ENCODE measurements around the gene CFAP46. TPM values are rescaled to one million over a fixed set of nuclear protein-coding genes. Genes with fewer than 3 reads are reported as not detected.

The CFAP46 gene
- total and polyA plus RNA-seq, 10 of the 15 experiments (the other 5 are each of a cell fraction or from before 2014, with no cell fraction given): 0.01 to 0.18 (median 0.03) TPM; not detected in 7

DNA sequence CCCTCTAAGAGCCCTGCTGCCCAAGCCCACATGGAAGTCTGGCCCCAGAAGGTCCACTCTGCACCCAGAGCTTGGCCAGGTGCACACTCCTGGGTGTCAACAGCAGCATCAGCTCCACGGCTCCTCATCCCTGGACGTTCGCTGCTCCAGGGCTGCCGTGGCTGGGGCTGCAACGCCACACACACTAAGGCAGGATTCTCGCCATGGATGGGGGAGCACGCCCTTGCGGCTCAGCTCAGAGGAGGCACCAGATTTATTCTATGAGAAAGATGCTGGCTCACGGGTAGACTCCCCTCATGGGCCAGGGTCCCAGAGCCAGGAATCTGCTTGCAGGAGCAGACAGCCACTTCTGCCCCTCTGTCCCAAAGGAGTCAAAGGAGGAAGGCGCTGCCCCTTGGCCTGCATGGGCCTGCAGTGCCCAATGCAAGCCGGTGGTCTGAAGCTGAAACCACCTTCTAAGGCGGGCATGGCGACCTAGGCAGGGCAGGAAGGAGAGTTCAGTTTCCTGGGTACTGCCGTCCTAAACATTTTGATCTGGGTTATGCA, 42.1 kb downstream of the CFAP46 start:
- Histone ChIP-seq H3K4me2 (ENCODE audit: control insufficient read depth, insufficient read depth) (no peak overlapping the region), H3K79me2 (ENCODE audit: control insufficient read depth, insufficient read depth, low read length) (no peaks in the 10 kb centered on the region), H2AFZ (ENCODE audit: control insufficient read depth, low read depth, low read length) (no peak overlapping the region), H3K27me3 (replicated peaks in 1 of 2; ENCODE audit: control insufficient read depth in 2 of 2, insufficient read depth in 2 of 2, low read length in 1 of 2) (no peaks in the 10 kb centered on the region), H3K36me3 (ENCODE audit: control insufficient read depth in 2 of 2, insufficient read depth in 2 of 2, low read length in 1 of 2) (no peaks in the 10 kb centered on the region), H3K9ac (ENCODE audit: control insufficient read depth, insufficient read depth, low read length) (no peak overlapping the region), H4K20me1 (ENCODE audit: control insufficient read depth, insufficient read depth) (no peaks in the 10 kb centered on the region), H3K4me3 (no peak overlapping the region), H3K27ac (ENCODE audit: control insufficient read depth, insufficient read depth) (no peak overlapping the region), H3K4me1 (ENCODE audit: control insufficient read depth, insufficient read depth, low read length) (no peaks in the 10 kb centered on the region), H3K9me3 (replicated peaks; ENCODE audit: control insufficient read depth, insufficient read depth, low read length) (no peaks in the 10 kb centered on the region)
- WGBS (ENCODE audit: insufficient coverage, insufficient replicate concordance, low lambda C conversion rate, missing lambda C conversion rate): 12% methylated on average over 14 of the region's 14 CpGs
- ChIA-PET POLR2A (no interaction called here), CTCF (interaction anchor here (1.0 kb wide), 1 partner anchor 16 kb away, joined by 3 read pairs; no protein-coding TSS in a partner anchor), SMC1A (ENCODE audit: uncharacterized antibody, unreplicated experiment) (no interaction called here), RAD21 (ENCODE audit: unreplicated experiment) (no interaction called here)
- no peak for DNase-seq (ENCODE audit: low read depth, low spot score)
- no peak for FAIRE-seq
- no TSS peak for BruUV-seq (replicated peaks)
- in situ Hi-C loops (cut with MboI) (no loop called here), intact Hi-C loops (cut with micrococcal nuclease; ENCODE audit: unreplicated experiment) (no loop called here)
- no peak for ATAC-seq
- TF ChIP-seq IKZF1 (conservative IDR thresholded peaks at IDR 0.05) (no peak), KAT2A (conservative IDR thresholded peaks at IDR 0.05; ENCODE audit: control insufficient read depth, low read depth, low read length) (no peak), MXI1 (IDR thresholded peaks at IDR 0.05; ENCODE audit: low read depth, low read length) (no peak), FOXK2 (IDR thresholded peaks at IDR 0.05) (no peak), ZNF274 (IDR thresholded peaks at IDR 0.05; ENCODE audit: insufficient read depth, insufficient read length) (no peak), ZSCAN29 (IDR thresholded peaks at IDR 0.05) (no peak), RB1 (IDR thresholded peaks at IDR 0.05; ENCODE audit: borderline replicate concordance) (no peak), SIX5 (IDR thresholded peaks at IDR 0.05; ENCODE audit: low read depth, low read length, severe bottlenecking) (no peak), LARP7 (IDR thresholded peaks at IDR 0.05) (no peak)
- TF ChIP-seq, protein P1, sequence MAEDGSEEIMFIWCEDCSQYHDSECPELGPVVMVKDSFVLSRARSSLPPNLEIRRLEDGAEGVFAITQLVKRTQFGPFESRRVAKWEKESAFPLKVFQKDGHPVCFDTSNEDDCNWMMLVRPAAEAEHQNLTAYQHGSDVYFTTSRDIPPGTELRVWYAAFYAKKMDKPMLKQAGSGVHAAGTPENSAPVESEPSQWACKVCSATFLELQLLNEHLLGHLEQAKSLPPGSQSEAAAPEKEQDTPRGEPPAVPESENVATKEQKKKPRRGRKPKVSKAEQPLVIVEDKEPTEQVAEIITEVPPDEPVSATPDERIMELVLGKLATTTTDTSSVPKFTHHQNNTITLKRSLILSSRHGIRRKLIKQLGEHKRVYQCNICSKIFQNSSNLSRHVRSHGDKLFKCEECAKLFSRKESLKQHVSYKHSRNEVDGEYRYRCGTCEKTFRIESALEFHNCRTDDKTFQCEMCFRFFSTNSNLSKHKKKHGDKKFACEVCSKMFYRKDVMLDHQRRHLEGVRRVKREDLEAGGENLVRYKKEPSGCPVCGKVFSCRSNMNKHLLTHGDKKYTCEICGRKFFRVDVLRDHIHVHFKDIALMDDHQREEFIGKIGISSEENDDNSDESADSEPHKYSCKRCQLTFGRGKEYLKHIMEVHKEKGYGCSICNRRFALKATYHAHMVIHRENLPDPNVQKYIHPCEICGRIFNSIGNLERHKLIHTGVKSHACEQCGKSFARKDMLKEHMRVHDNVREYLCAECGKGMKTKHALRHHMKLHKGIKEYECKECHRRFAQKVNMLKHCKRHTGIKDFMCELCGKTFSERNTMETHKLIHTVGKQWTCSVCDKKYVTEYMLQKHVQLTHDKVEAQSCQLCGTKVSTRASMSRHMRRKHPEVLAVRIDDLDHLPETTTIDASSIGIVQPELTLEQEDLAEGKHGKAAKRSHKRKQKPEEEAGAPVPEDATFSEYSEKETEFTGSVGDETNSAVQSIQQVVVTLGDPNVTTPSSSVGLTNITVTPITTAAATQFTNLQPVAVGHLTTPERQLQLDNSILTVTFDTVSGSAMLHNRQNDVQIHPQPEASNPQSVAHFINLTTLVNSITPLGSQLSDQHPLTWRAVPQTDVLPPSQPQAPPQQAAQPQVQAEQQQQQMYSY (CRISPR knock-in tag; IDR thresholded peaks at IDR 0.05): no peak
- TF ChIP-seq, protein P2, sequence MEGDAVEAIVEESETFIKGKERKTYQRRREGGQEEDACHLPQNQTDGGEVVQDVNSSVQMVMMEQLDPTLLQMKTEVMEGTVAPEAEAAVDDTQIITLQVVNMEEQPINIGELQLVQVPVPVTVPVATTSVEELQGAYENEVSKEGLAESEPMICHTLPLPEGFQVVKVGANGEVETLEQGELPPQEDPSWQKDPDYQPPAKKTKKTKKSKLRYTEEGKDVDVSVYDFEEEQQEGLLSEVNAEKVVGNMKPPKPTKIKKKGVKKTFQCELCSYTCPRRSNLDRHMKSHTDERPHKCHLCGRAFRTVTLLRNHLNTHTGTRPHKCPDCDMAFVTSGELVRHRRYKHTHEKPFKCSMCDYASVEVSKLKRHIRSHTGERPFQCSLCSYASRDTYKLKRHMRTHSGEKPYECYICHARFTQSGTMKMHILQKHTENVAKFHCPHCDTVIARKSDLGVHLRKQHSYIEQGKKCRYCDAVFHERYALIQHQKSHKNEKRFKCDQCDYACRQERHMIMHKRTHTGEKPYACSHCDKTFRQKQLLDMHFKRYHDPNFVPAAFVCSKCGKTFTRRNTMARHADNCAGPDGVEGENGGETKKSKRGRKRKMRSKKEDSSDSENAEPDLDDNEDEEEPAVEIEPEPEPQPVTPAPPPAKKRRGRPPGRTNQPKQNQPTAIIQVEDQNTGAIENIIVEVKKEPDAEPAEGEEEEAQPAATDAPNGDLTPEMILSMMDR (IDR thresholded peaks at IDR 0.05 in 2 of 3, conservative IDR thresholded peaks at IDR 0.05 in 1 of 3; ENCODE audit: control insufficient read depth in 2 of 3, extremely low read depth in 1 of 3, insufficient read depth in 1 of 3, low read depth in 3 of 3, low read length in 3 of 3): no peak
- TF ChIP-seq, protein P3, sequence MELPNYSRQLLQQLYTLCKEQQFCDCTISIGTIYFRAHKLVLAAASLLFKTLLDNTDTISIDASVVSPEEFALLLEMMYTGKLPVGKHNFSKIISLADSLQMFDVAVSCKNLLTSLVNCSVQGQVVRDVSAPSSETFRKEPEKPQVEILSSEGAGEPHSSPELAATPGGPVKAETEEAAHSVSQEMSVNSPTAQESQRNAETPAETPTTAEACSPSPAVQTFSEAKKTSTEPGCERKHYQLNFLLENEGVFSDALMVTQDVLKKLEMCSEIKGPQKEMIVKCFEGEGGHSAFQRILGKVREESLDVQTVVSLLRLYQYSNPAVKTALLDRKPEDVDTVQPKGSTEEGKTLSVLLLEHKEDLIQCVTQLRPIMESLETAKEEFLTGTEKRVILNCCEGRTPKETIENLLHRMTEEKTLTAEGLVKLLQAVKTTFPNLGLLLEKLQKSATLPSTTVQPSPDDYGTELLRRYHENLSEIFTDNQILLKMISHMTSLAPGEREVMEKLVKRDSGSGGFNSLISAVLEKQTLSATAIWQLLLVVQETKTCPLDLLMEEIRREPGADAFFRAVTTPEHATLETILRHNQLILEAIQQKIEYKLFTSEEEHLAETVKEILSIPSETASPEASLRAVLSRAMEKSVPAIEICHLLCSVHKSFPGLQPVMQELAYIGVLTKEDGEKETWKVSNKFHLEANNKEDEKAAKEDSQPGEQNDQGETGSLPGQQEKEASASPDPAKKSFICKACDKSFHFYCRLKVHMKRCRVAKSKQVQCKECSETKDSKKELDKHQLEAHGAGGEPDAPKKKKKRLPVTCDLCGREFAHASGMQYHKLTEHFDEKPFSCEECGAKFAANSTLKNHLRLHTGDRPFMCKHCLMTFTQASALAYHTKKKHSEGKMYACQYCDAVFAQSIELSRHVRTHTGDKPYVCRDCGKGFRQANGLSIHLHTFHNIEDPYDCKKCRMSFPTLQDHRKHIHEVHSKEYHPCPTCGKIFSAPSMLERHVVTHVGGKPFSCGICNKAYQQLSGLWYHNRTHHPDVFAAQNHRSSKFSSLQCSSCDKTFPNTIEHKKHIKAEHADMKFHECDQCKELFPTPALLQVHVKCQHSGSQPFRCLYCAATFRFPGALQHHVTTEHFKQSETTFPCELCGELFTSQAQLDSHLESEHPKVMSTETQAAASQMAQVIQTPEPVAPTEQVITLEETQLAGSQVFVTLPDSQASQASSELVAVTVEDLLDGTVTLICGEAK (IDR thresholded peaks at IDR 0.05; ENCODE audit: borderline replicate concordance): no peak
- TF ChIP-seq, protein P4, sequence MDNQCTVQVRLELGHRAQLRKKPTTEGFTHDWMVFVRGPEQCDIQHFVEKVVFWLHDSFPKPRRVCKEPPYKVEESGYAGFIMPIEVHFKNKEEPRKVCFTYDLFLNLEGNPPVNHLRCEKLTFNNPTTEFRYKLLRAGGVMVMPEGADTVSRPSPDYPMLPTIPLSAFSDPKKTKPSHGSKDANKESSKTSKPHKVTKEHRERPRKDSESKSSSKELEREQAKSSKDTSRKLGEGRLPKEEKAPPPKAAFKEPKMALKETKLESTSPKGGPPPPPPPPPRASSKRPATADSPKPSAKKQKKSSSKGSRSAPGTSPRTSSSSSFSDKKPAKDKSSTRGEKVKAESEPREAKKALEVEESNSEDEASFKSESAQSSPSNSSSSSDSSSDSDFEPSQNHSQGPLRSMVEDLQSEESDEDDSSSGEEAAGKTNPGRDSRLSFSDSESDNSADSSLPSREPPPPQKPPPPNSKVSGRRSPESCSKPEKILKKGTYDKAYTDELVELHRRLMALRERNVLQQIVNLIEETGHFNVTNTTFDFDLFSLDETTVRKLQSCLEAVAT (IDR thresholded peaks at IDR 0.05): no peak
